BJ (cell line): ENCODE results near the gene GABRB1. TPM values are rescaled to one million over a fixed set of nuclear protein-coding genes. Genes with fewer than 3 reads are reported as not detected.

Experiments
- CTCF ChIA-PET: fragments of 350-600 bp; formaldehyde crosslinking; extraction: SDS; loops from one replicate; lab custom pipeline; 2021; ENCODE audit warnings: antibody characterized with exemption, inconsistent platforms; lab: Yijun Ruan, JAX
- POLR2A ChIA-PET: fragments of 300-600 bp; sonication (Branson Sonifier 250); formaldehyde crosslinking; extraction: SDS; loops from one replicate; lab custom pipeline; 2021; ENCODE audit warnings: antibody characterized with exemption; lab: Charles Lee
- DNase-seq: peaks from one replicate; pipeline ENCODE4 v3.0.0-alpha.2; 2011; ENCODE audit warnings: low read depth
- H3K27me3 ChIP-seq: 2 replicates; pipeline ENCODE4 v1.6.0; 2011; ENCODE audit warnings: low read length; ENCODE audit not compliant: control insufficient read depth, insufficient read depth
- H3K36me3 ChIP-seq: 2 replicates; pipeline ENCODE4 v1.5.1; 2011; ENCODE audit warnings: low read length; ENCODE audit not compliant: control insufficient read depth, insufficient read depth
- H3K4me3 ChIP-seq: 2 replicates; pipeline ENCODE4 v1.5.1; 2011; ENCODE audit warnings: low read depth, mild to moderate bottlenecking, control low read depth, low read length
- polyA plus RNA-seq: library from polyadenylated mRNA; depleted of rRNA; stranded (reverse); fragments of >200 nt; gene quantifications from 2 replicates; pipeline ENCODE4 v1.2.3, GENCODE V29; 2011
- TF ChIP-seq, protein P1 (sequence below): IDR thresholded peaks from 2 replicates; pipeline ENCODE4 v1.5.1; 2011; ENCODE audit warnings: low read depth, mild to moderate bottlenecking, control low read depth, inconsistent platforms, low read length, moderate library complexity; ENCODE audit not compliant: insufficient read depth

The GABRB1 gene
- polyA plus RNA-seq, 1 experiment = not detected

DNA sequence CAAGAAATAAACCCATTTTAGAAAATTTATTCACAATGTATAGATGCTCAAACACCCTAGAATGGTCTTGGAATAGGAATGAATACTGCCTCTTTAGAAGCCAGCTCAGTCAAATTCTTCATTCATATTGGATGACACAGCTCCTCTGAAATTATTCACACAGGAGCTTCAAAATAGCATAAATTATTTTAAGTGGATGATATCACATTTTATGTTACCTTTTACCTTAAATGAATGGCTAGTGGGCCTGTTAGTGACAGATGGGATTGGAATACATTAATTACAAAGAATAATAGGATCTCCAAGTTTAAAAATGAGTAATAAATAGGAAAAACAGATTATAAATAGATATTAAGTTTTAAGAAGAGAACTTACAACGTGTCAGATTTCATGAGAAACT is 184.4 kb downstream of the GABRB1 start:
- H3K27me3 ChIP-seq = no peaks in the 10 kb centered on the region
- DNase-seq = no peak
- TF ChIP-seq, protein P1, sequence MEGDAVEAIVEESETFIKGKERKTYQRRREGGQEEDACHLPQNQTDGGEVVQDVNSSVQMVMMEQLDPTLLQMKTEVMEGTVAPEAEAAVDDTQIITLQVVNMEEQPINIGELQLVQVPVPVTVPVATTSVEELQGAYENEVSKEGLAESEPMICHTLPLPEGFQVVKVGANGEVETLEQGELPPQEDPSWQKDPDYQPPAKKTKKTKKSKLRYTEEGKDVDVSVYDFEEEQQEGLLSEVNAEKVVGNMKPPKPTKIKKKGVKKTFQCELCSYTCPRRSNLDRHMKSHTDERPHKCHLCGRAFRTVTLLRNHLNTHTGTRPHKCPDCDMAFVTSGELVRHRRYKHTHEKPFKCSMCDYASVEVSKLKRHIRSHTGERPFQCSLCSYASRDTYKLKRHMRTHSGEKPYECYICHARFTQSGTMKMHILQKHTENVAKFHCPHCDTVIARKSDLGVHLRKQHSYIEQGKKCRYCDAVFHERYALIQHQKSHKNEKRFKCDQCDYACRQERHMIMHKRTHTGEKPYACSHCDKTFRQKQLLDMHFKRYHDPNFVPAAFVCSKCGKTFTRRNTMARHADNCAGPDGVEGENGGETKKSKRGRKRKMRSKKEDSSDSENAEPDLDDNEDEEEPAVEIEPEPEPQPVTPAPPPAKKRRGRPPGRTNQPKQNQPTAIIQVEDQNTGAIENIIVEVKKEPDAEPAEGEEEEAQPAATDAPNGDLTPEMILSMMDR = no peak
- no peaks in the 10 kb centered on the region for H3K36me3 ChIP-seq
- no peak overlapping the region for H3K4me3 ChIP-seq
- ChIA-PET CTCF (interaction anchor here (1.1 kb wide), 1 partner anchor 24 kb away, joined by 3 read pairs; no protein-coding TSS in a partner anchor), POLR2A (no interaction called here)

DNA sequence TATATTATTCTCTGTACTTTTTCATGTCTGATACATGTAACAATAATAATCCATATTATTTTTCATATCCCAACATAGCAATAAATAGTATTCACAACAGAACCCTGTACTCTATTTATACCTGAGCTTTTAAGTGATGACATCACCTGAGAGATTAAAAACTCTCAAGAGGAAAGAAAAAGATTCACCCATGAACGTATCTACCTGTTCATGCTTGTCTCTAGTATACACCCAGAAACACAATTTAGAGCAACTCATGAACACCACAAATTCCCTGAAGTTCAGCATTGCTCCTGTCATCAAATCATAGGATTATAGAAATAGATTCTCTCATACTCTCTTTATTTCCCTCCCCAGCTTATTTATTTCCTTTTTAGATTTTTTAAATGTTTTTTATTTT is 185.9 kb downstream of the GABRB1 start:
- ChIA-PET CTCF (no interaction called here), POLR2A (no interaction called here)
- TF ChIP-seq, protein P1 = no peak

DNA sequence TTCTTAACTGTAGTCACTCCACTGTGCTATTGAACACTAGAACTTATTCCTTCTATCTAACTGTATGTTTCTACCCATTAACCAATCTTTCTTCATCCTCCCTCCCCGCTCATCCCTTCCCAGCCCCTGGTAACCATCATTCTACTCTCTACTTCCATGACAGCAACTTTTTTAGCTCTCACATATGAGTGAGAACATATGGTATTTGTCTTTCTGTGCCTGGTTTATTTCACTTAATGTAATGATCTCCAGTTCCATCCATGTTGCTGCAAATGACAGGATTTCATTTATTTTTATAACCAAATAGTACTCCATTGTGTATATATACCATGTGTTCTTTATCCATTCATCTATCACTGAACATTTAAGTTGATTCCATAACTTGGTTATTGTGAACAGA is 186.5 kb downstream of the GABRB1 start:
- Histone ChIP-seq H3K36me3 (no peaks in the 10 kb centered on the region), H3K4me3 (no peak overlapping the region), H3K27me3 (no peaks in the 10 kb centered on the region)
- no peak for DNase-seq
- TF ChIP-seq, protein P1 = no peak
- POLR2A ChIA-PET = no interaction called here
- CTCF ChIA-PET = no interaction called here

More for the DNA sequence above, 185.9 kb downstream of the GABRB1 start:
- H3K27me3 ChIP-seq = no peaks in the 10 kb centered on the region
- H3K4me3 ChIP-seq = no peak overlapping the region
- no peak for DNase-seq
- H3K36me3 ChIP-seq = no peaks in the 10 kb centered on the region

DNA sequence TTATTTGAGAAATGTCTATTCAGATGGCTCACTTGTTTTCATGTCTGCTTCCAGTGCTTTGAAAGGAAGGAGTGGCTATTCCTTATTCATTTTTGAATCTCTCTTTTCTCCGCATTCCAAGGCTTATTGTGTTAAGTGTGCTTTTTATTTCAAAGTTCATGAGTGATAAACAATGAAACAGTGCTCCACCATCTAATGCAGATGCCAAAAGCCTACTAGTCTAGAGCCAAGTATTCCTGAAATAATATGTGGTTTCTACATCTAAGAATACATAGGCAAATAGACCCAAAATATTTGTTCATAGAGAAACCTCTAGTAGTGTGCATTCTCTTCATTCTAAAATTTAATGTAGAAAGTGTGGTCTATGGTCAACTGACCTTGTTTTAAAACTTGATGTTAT is 187.3 kb downstream of the GABRB1 start:
- DNase-seq = no peak
- H3K27me3 ChIP-seq = no peaks in the 10 kb centered on the region
- H3K36me3 ChIP-seq = no peaks in the 10 kb centered on the region
- no peak overlapping the region for H3K4me3 ChIP-seq
- ChIA-PET POLR2A (no interaction called here), CTCF (no interaction called here)
- TF ChIP-seq, protein P1 = no peak

DNA sequence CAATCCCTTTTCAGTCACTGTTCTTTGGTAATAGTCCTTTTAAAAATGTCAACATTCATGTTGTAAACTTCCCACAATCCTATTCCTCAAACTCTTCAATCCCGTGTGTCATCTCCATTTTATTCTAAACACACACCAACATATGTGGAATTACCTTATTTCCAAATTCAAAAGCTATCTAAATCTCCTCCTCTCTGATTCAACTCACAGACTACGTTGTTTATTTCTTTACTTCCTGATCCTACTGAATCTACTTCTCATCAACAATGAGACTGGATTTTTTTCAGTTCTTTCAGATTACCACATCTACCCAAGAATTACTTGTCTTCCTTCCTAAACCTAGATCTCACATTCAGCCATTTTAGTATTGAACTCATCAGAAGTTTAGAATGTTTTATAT is 188.2 kb downstream of the GABRB1 start:
- no peaks in the 10 kb centered on the region for H3K36me3 ChIP-seq
- CTCF ChIA-PET = interaction anchor here (1.2 kb wide), 1 partner anchor 14 kb away, joined by 3 read pairs; no protein-coding TSS in a partner anchor
- POLR2A ChIA-PET = no interaction called here
- no peaks in the 10 kb centered on the region for H3K27me3 ChIP-seq
- DNase-seq = no peak
- H3K4me3 ChIP-seq = no peak overlapping the region
- TF ChIP-seq, protein P1 = no peak
